Right lung (tissue), 10 donors: ENCODE data around the gene ZNG1B. TPM values are rescaled to one million over a fixed set of nuclear protein-coding genes. Genes with fewer than 3 reads are reported as not detected.
"Not testable (repeated sequence)": the region's sequence is repeated elsewhere in the genome, so short reads cannot be mapped to it uniquely, and the experiment has no call there.

Source experiments
- DNase-seq, 2 donors: peaks; one replicate each; pipeline ENCODE4 v3.0.0-alpha.2; 2013
- long read RNA-seq, 8 donors: transcript quantifications; one replicate each; lab custom pipeline, GENCODE V29; 2026
- polyA plus RNA-seq, 5 donors: library from polyadenylated mRNA; unstranded; fragments of 120-200 nt; gene quantifications; one replicate each; pipeline versions ENCODE4 v1.2.1 to v1.2.3, GENCODE V29; 2013; ENCODE audit warnings: inconsistent platforms in 1 of 5, low replicate concordance in 1 of 5; ENCODE audit not compliant: insufficient read length in 5 of 5, insufficient read depth in 1 of 5

The ZNG1B gene
- 10 to 100 TPM; 38.1 to 59.7 (median 52.8) TPM for polyA plus RNA-seq
- long read RNA-seq, donor 1, transcript CBWD2-201 (15 exons, 1,812 nt) = major isoform, 7 of 31 reads
- long read RNA-seq, donor 1, transcript CBWD2-208 (6 exons, 3,305 nt) = minor isoform, 6 of 31 reads
- long read RNA-seq, donor 1, partial matches to known transcripts = 8 of 31 reads
- long read RNA-seq, donor 1, other reads (novel, unspliced or antisense) = 0 of 31 reads
- long read RNA-seq, donor 2, transcript CBWD2-201 (15 exons, 1,812 nt) = major isoform, 6 of 17 reads
- long read RNA-seq, donor 2, partial matches to known transcripts = 5 of 17 reads
- long read RNA-seq, donor 2, other reads (novel, unspliced or antisense) = 0 of 17 reads
- long read RNA-seq, donor 3, transcript CBWD2-201 (15 exons, 1,812 nt) = major isoform, 5 of 23 reads
- long read RNA-seq, donor 3, partial matches to known transcripts = 8 of 23 reads
- long read RNA-seq, donor 3, other reads (novel, unspliced or antisense) = 0 of 23 reads
- long read RNA-seq, donor 4, transcript CBWD2-201 (15 exons, 1,812 nt) = major isoform, 5 of 18 reads
- long read RNA-seq, donor 4, partial matches to known transcripts = 7 of 18 reads
- long read RNA-seq, donor 4, other reads (novel, unspliced or antisense) = 0 of 18 reads
- long read RNA-seq, donor 5, transcript CBWD2-209 (3 exons, 880 nt) = major isoform, 8 of 39 reads
- long read RNA-seq, donor 5, transcript CBWD2-211 (8 exons, 992 nt) = minor isoform, 5 of 39 reads
- long read RNA-seq, donor 5, transcript CBWD2-201 (15 exons, 1,812 nt) = minor isoform, 6 of 39 reads
- long read RNA-seq, donor 5, transcript CBWD2-208 (6 exons, 3,305 nt) = minor isoform, 5 of 39 reads
- long read RNA-seq, donor 5, partial matches to known transcripts = 11 of 39 reads
- long read RNA-seq, donor 5, other reads (novel, unspliced or antisense) = 0 of 39 reads
- long read RNA-seq, donor 6, transcript CBWD2-201 (15 exons, 1,812 nt) = major isoform, 7 of 22 reads
- long read RNA-seq, donor 6, partial matches to known transcripts = 5 of 22 reads
- long read RNA-seq, donor 6, other reads (novel, unspliced or antisense) = 0 of 22 reads
- long read RNA-seq, donor 7, transcript CBWD2-201 (15 exons, 1,812 nt) = major isoform, 20 of 42 reads
- long read RNA-seq, donor 7, partial matches to known transcripts = 13 of 42 reads
- long read RNA-seq, donor 7, other reads (novel, unspliced or antisense) = 0 of 42 reads
- long read RNA-seq, donor 8, partial matches to known transcripts = 0 of 10 reads
- long read RNA-seq, donor 8, other reads (novel, unspliced or antisense) = 0 of 10 reads

DNA sequence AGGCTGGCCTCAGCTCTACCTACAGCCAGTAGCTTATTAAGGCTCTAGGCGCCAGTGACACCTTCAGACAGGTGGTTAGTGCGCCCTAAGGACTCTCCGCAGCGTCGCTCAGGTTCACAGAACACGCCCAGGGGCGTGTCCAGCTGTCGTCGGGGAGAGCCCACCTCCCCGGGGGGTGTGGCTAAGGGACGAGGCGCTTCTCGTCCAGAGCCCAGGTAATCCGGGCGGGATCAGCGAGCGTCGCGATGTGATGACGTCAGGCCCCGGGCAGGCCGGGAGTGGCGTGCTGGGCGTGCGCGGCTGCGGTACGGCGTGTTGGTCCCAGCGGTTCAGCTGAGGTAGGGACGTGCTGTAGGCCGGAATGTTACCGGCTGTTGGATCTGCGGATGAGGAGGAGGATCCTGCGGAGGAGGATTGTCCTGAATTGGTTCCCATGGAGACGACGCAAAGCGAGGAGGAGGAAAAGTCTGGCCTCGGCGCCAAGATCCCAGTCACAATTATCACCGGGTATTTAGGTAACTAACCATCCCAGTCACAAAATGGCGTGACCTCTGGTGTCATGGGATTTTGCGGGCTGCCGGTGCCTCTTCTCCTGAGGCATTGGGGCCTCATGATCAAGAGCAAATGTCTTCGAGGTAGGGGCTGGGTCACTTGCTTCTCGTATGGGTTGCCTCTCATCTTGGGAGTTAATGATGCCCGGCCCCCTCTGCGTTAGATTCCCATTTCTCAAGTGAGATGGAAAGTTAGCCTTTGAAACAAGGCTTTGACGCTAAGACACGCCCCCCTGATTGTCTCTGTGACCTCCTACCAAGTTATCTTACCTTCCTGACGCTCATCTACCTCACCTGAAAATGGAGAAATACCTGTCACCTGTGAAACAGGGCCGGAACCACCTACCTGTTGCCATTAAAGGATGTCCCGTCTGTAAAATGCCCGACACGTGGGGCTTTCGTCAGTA is at the start of gene ZNG1B:
TSS of gene ZNG1B (plus strand) at position 184 of the 958 bp plus-strand sequence. CDS start at position 362, 178 bp downstream.
- peak; percentile 2 to 6 for DNase-seq

DNA sequence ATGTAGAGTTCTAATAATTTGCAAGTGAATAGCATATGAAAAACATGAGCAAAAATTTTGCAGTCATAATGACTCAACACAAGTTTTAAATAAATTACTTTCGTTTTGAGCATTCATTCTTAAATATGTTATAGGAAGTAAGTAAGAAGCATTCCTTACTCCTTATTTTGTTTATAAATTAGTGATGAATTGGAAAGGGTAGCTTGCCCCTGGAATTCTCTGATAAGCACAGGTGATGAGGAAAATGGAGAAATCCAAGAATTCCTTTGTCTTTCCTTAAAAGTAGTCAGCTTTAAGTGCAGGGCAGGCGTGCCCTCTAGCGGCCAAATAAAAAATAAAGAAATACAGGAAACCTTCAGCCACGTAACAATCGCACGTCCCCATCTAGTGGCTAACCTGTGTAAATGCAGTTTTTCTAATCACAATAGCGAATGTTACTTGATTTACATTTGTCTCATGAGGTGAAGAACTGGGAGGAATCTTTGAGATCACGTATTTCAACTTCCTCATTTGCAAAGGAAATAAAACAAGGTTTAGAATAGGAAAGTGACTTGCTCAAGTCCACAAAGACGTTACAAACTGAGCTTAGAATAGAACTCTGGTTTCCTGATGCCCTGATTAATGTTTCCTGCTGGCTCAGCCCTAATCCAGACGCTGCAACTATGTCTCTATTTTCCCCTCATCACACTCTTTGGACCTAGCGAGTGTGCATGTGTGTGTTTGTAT is 47.2 kb upstream of the ZNG1B start:
- DNase-seq = peak; percentile 66 to 76

DNA sequence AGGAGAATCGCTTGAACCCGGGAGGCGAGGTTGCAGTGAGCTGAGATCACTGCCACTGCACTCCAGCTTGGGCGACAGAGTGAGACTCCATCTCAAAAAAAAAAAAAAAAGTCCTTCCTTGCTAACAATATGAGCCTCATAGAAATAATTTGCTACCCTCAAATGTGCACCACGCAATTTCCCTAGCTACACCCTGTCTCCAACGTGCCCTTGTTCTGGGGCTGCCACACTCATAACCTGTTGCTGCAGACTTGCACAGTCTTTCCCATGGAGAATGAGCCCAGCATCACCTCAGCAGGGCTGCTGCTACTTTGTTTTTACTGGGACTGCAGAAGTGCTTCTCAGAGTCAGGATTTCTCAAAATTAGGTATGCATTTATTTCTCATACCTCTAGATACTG is 46.4 kb upstream of the ZNG1B start:
- no peak for DNase-seq

DNA sequence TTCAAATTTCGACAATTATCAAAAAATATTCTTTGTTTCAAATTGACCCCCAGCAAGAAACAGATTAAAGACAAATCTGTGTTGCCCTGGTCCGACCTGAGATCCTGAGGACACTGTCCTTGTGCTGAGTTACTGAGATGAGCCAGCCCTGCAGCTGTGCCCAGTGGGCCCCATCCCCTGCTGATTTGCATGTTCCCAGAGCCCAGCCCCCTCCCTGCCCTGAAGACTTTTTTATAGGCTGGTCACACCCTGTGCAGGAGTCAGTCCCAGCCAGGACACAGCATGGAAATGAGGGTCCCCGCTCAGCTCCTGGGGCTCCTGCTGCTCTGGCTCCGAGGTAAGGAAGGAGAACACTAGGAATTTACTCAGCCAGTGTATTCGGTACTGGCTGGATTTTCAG is 31.4 kb upstream of the ZNG1B start:
- no peak for DNase-seq

DNA sequence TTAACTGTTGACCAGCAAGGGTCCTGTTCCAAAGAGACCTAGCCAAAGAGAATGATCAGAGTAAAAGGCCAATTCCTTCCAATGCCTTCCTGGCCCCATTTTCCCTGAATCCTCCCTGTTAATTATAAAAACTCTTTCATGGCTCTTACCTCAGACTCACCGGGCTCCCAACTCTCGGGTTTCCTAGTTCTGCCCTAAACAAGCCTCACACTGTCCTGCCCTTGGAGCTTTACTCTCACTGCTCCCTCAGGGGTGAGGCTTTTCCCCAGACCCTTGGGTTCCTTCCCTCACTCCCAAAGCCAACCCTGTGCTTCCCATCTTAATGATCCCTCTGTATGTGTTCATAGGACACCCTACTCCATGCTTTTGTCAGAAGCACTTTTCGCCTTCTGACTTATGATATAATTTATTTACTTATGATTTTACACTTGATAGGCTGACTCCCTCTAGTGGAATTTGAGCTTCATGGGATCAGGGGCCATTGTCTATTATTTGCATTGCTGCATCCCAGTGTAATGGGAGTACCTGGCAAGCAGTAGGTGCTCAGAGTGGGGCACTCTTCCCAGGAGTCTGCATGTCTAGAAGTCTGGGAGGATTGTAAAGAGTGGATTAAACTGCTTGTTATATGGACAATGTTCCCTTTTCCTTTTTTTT is 29.9 kb upstream of the ZNG1B start:
- DNase-seq = no peak

DNA sequence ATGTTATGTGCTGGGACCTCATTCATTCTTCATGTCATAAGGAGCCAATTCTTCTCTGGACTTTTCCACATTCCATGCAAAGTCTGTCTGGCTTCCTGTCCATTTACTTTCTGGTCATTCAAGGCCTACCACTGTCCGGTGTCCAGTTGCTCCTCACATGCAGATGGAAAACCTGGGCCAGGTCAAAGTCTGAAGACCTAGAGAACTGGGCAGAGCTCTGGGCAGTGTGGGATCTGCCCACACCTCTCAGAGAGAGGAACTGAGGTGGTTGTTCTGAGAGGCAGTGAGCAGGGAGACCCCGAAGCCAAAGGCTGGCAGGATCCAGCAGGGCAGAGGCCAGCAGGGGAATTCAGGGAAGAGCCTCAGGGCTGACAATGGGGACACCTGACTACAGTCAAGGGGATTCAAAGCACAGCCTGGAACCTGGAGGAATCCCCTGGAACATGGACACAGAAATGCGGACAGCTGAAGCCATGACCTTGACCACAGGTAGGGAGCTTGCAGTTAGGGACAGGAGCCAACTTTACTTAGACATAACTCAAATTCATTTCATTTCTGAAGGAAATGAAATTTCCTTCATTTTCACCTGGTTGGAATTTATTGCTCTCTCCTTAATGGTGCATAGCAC is 25.7 kb upstream of the ZNG1B start:
- DNase-seq = not testable (repeated sequence)

DNA sequence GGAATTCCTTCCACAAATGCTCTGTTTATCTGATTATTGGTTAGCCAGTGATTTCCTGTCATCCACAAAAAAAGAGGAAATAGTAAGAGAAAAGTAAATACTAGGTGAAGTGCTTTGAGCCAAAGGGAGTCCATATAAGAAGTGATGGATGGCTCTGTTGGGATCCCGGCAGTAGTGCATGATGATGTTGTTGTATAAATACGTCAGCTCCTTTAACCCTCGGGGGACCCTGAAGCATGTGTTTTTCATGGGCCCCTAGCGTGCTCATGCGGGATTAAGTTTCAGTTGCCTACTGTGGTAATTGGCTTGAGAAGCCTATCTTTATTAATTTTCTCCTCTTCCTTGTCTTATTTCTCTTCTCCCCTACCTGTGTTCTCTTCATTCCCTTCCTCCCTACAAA is 24.7 kb upstream of the ZNG1B start:
- not testable (repeated sequence) for DNase-seq

DNA sequence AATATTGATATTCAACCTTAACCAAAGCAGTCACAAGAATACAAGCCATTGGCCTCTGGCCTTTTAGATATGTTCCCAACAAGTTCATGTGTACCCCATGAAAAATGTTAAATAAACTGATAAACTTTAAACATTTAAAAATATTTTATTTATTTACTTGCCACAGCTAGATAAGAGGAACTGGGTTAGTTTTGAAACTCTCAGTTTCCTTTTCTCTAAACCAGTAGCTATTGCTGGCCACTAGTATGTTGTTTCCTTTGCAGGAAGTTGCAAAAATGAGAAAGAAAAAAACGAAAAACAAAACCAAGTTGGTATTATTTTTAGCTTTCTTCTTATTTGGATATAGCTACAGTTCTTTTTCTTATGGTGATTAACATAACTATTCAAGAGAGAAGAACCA is 5.7 kb upstream of the ZNG1B start:
- not testable (repeated sequence) for DNase-seq

DNA sequence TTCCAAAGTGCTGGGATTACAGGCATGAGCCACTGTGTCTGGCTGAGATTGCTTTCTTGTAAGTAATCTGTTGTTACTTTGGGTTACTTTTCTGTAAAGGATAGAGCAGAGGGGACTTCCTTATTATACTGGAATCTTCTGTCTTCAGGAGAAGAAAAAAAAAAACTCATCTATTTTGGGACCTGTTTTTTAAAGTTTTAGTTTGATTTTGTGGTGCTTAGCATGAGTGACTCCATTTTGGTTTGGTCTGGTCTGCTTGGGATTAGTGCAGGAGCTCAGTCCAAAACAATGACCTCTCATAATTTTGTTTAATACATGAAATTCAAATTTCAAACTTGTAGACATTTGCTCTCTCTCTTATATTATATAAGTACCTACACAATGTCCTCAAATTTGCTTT is 4.0 kb upstream of the ZNG1B start:
- not testable (repeated sequence) for DNase-seq

DNA sequence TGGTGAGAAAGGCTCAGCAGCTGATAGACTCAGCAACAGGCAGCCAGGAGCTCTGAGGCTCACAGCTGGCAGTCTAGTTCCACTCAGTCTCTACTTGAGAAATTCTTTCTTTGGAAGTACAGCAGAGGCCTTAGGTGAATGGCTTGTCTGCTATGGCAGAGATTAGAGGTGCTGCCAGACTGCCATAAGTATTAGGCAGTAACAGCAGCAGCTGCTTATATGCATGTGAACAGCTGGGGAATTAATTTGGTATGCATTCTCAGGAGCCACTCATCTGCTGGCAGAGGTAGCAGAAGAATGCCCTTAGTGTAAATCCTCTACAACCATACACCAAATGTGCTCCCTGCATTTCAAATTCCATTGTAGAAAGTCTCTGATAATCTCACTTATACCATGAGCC is 28.3 kb downstream of the ZNG1B start:
- not testable (repeated sequence) for DNase-seq

DNA sequence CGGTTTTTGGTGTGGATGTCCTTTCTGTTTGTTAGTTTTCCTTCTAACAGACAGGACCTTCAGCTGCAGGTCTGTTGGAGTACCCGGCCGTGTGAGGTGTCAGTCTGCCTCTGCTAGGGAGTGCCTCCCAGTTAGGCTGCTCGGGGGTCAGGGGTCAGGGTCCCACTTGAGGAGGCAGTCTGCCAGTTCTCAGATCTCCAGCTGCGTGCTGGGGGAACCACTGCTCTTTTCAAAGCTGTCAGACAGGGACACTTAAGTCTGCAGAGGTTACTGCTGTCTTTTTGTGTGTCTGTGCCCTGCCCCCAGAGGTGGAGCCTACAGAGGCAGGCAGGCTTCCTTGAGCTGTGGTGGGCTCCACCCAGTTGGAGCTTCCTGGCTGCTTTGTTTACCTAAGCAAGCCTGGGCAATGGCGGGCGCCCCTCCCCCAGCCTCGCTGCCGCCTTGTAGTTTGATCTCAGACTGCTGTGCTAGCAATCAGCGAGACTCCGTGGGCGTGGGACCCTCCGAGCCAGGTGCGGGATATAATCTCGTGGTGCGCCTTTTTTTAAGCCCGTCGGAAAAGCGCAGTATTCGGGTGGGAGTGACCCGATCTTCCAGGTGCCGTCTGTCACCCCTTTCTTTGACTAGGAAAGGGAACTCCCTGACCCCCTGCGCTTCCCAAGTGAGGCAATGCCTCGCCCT is 39.3 kb downstream of the ZNG1B start:
- not testable (repeated sequence) for DNase-seq

DNA sequence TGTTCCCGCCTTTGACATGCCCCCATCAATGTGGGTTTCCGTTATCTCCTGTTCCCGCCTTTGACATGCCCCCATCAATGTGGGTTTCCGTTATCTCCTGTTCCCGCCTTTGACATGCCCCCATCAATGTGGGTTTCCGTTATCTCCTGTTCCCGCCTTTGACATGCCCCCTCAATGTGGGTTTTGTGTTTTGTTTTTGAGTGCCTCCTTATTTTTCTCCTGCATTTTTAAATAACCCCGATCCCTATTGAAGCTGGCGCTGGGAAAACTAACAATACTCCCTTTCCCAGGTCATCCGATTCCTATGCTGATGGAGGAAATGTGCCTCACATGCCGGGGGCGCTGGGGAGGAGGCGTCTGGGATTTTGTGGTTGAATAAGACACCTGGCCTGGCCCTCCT is 59.0 kb downstream of the ZNG1B start:
- DNase-seq = not testable (repeated sequence)

DNA sequence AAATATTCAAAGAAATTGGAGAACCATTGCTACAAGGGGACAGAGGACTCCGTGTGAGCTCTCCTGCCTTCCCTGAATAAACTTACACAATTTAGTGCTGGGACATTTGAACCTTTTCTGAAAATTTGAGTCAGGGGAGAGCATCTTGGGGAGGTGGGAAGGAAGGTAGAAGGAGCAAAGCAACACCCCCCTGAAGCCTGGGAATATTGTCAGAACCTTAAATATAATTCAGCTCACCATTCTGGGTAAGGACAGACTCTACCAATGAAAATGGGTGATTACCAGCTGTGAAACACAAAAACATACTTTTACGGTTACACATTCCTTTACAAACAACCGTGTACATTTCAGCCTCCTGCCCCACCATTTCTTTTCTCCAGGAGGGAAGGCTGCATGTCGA is 60.9 kb downstream of the ZNG1B start, which contains the start of gene FOXD4L1:
TSS of gene FOXD4L1 (plus strand) at position 301 of the 400 bp plus-strand sequence. CDS start 592 bp downstream, outside the sequence.
- DNase-seq = not testable (repeated sequence)

DNA sequence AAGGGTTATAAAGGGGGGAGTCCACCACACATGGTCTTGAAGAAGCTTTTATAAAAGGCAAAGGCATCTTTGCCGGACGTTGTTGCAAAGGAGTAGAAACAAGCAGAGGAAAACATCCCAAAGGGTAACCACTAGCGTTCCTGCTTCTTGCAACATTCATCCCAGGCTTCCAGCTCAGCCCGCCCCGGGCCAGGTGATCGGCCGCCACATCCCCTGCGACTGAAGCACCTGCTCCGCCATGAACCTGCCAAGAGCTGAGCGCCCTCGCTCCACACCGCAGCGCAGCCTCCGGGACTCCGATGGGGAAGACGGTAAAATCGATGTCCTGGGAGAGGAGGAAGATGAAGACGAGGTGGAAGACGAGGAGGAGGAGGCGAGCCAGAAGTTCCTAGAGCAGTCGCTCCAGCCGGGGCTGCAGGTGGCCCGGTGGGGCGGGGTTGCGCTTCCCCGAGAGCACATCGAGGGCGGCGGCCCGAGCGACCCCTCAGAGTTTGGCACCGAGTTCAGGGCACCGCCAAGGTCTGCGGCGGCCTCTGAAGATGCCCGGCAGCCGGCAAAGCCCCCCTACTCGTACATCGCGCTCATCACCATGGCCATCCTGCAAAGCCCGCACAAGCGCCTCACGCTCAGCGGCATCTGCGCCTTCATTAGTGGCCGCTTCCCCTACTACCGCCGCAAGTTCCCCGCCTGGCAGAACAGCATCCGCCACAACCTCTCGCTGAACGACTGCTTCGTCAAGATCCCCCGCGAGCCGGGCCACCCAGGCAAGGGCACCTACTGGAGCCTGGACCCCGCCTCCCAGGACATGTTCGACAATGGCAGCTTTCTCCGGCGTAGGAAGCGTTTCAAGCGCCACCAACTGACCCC is 61.8 kb downstream of the ZNG1B start:
- DNase-seq = not testable (repeated sequence)

DNA sequence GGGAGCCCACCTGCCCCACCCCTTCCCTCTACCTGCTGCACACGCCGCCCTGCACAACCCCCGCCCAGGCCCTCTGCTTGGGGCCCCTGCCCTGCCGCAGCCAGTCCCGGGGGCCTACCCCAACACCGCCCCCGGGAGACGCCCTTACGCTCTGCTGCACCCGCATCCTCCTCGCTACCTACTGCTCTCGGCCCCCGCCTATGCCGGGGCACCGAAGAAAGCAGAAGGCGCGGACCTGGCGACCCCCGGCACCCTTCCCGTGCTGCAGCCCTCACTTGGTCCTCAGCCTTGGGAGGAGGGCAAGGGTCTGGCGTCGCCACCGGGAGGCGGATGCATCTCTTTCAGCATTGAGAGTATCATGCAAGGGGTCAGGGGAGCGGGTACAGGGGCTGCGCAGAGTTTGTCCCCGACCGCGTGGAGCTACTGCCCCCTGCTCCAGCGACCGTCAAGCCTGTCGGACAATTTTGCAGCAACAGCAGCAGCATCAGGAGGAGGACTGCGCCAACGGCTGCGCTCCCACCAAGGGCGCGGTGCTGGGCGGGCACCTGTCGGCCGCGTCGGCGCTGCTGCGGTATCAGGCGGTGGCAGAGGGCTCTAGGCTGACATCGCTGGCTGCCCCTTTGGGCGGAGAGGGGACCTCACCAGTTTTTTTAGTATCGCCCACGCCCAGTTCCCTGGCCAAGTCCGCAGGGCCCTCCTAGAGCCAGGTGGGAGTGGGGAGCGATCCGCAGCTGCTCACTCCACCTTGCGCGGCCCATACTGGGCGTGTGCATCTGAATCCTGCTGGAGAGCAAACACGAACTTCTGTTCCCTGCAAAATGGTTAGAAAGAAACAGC is 62.6 kb downstream of the ZNG1B start:
- not testable (repeated sequence) for DNase-seq

DNA sequence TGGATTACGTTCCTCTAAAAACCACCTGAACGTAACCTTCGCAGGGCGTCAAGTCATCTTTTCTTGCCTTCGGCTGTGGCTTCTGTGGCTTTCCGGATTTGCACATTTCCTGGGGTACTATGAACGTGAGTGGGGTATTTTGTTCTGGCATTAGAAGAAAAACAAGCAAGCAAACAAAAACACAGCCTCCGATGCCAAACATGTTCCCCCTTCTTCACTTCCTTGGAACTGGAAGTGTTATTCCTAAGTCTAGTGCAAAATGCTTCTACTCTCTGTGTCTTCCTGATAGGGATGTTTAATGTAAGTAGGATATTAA is 63.2 kb downstream of the ZNG1B start:
- not testable (repeated sequence) for DNase-seq
